Measurements from ENCODE around the gene HTR1B. TPM values are rescaled to one million over a fixed set of nuclear protein-coding genes. Genes with fewer than 3 reads are reported as not detected.

The HTR1B gene, protein sequence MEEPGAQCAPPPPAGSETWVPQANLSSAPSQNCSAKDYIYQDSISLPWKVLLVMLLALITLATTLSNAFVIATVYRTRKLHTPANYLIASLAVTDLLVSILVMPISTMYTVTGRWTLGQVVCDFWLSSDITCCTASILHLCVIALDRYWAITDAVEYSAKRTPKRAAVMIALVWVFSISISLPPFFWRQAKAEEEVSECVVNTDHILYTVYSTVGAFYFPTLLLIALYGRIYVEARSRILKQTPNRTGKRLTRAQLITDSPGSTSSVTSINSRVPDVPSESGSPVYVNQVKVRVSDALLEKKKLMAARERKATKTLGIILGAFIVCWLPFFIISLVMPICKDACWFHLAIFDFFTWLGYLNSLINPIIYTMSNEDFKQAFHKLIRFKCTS
- total RNA-seq, result 1.4 and 2.1 TPM in 2 replicates

GRCh38 chr6:77463308-77463860 lies at the start of gene HTR1B:
Gene HTR1B, minus strand, starts transcription at chr6:77463491. Its CDS starts 88 bp downstream, at chr6:77463403.

Other genes starting within 250 kb of the HTR1B start
- not detected in 2 replicates for gene MEI4, start 189.5 kb upstream of the HTR1B start, total RNA-seq

Data from mesangial cell (primary cell).